OCI-LY7 (cell line): ENCODE results near the gene ZGPAT. TPM values are rescaled to one million over a fixed set of nuclear protein-coding genes. Genes with fewer than 3 reads are reported as not detected.

Source experiments
- BruUV-seq: library from RNA; stranded (reverse); fragments of 400-500 nt; replicated peaks from 2 replicates; lab custom pipeline; 2021; lab: Mats Ljungman, UMichigan
- CTCF ChIA-PET: fragments of 300-600 bp; sonication (Branson Sonifier 250); formaldehyde crosslinking; loops from one replicate; lab custom pipeline; 2022; ENCODE audit warnings: antibody characterized with exemption; ENCODE audit not compliant: unreplicated experiment; lab: Charles Lee
- POLR2A ChIA-PET: fragments of 300-600 bp; sonication (Branson Sonifier 250); formaldehyde crosslinking; loops from one replicate; lab custom pipeline; 2022; ENCODE audit warnings: antibody characterized with exemption; lab: Charles Lee
- DNase-seq: peaks from one replicate; pipeline ENCODE4 v3.0.0-alpha.2; 2015; ENCODE audit warnings: low spot score
- H2AFZ ChIP-seq: fragments of 200-600 bp; sonication (generic), shearing (Covaris generic); 2 replicates; pipeline ENCODE4 v1.6.1; 2014; ENCODE audit warnings: mild to moderate bottlenecking, antibody characterized with exemption, low read length, moderate library complexity
- H3K27ac ChIP-seq: fragments of 200-600 bp; sonication (generic); 2 replicates; pipeline ENCODE4 v1.5.1; 2014; ENCODE audit warnings: mixed run types, low read depth, mild to moderate bottlenecking, moderate library complexity, low read length, inconsistent platforms; ENCODE audit not compliant: poor library complexity, severe bottlenecking
- H3K36me3 ChIP-seq: fragments of 200-600 bp; sonication (generic); 2 replicates; pipeline ENCODE4 v1.6.1; 2014; ENCODE audit warnings: mild to moderate bottlenecking, antibody characterized with exemption, low read length, moderate library complexity, mixed read lengths; ENCODE audit not compliant: insufficient read depth
- H3K4me1 ChIP-seq: fragments of 200-600 bp; sonication (generic); 2 replicates; pipeline ENCODE4 v1.5.1; 2014; ENCODE audit warnings: mild to moderate bottlenecking, low read length; ENCODE audit not compliant: insufficient read depth, poor library complexity, severe bottlenecking
- H3K4me2 ChIP-seq: fragments of 200-600 bp; sonication (generic); 2 replicates; pipeline ENCODE4 v1.6.1; 2014; ENCODE audit warnings: mild to moderate bottlenecking, low read length
- H3K4me3 ChIP-seq: fragments of 200-600 bp; sonication (generic); 2 replicates; pipeline ENCODE4 v1.5.1; 2014; ENCODE audit warnings: mild to moderate bottlenecking, low read depth, low read length; ENCODE audit not compliant: poor library complexity, severe bottlenecking
- H3K79me2 ChIP-seq: fragments of 200-600 bp; sonication (generic); 2 replicates; pipeline ENCODE4 v1.6.1; 2016; ENCODE audit warnings: low read depth, mild to moderate bottlenecking, low read length, moderate library complexity, mixed read lengths; ENCODE audit not compliant: insufficient read depth
- H3K9me2 ChIP-seq: fragments of 200-600 bp; sonication (generic); 2 replicates; pipeline ENCODE4 v1.6.1; 2016; ENCODE audit warnings: mild to moderate bottlenecking, low read length, mixed read lengths; ENCODE audit not compliant: insufficient read depth
- H3K9me3 ChIP-seq: fragments of 200-600 bp; sonication (generic); 2 replicates; pipeline ENCODE4 v1.6.1; 2014; ENCODE audit warnings: mild to moderate bottlenecking, mixed run types, low read length, mixed read lengths
- H4K20me1 ChIP-seq: fragments of 200-600 bp; sonication (generic); 2 replicates; pipeline ENCODE4 v1.6.1; 2014; ENCODE audit warnings: mild to moderate bottlenecking, antibody characterized with exemption, low read length, moderate library complexity, mixed read lengths; ENCODE audit not compliant: insufficient read depth
- CTCF ChIP-seq: fragments of 200-600 bp; sonication (generic); conservative IDR thresholded peaks from 2 replicates; pipeline ENCODE4 v1.5.1; 2014; ENCODE audit warnings: mild to moderate bottlenecking, antibody characterized with exemption, low read length, moderate library complexity, mixed read lengths
- EZH2phosphoT487 ChIP-seq: fragments of 200-600 bp; sonication (generic); IDR thresholded peaks from 2 replicates; pipeline ENCODE4 v1.6.1; 2018; ENCODE audit warnings: low read depth, borderline replicate concordance, mild to moderate bottlenecking, mixed run types, antibody characterized with exemption, low read length, moderate library complexity, mixed read lengths
- intact Hi-C: fragments of 100-400 bp; cut with micrococcal nuclease; formaldehyde crosslinking; loops from one replicate; pipeline ENCODE4 v1.10.0; 2022; ENCODE audit not compliant: unreplicated experiment
- total RNA-seq, 2 experiments: library from RNA; depleted of rRNA in 1 of 2; stranded (reverse); fragments of >200 nt in 1 of 2; shearing (Covaris generic) in 1 of 2; gene quantifications; 2 replicates each; pipeline ENCODE4 v1.2.3, GENCODE V29; 2014 to 2022

ZGPAT gene
- total RNA-seq, 2 experiments from 2014 or later = 43.9 to 55.4 TPM

- no peak overlapping the region for H3K27ac ChIP-seq
- ChIA-PET POLR2A (no interaction called here), CTCF (no interaction called here)
- peaks cover 55% of the 10 kb centered on the region for H3K36me3 ChIP-seq
- no peak overlapping the region for H2AFZ ChIP-seq
- H3K79me2 ChIP-seq = no peaks in the 10 kb centered on the region
- H4K20me1 ChIP-seq = no peaks in the 10 kb centered on the region
- H3K9me2 ChIP-seq = no peaks in the 10 kb centered on the region
- BruUV-seq = no TSS peak
- no peak overlapping the region for H3K4me2 ChIP-seq
- intact Hi-C loops = no loop called here
- no peaks in the 10 kb centered on the region for H3K4me1 ChIP-seq
- H3K9me3 ChIP-seq = no peaks in the 10 kb centered on the region
- no peak for DNase-seq
- no peak for TF ChIP-seq CTCF
- TF ChIP-seq EZH2phosphoT487 = no peak
- no peak overlapping the region for H3K4me3 ChIP-seq
Measured at GRCh38 chr20:63673951-63674350, 33.9 kb upstream of the ZGPAT start.

GRCh38 chr20:63675681-63676368 lies 32.0 kb upstream of the ZGPAT start:
- TF ChIP-seq EZH2phosphoT487 (no peak), CTCF (no peak)
- no peaks in the 10 kb centered on the region for H3K9me2 ChIP-seq
- H3K27ac ChIP-seq = no peak overlapping the region
- H2AFZ ChIP-seq = no peak overlapping the region
- BruUV-seq = no TSS peak
- H3K4me1 ChIP-seq = no peaks in the 10 kb centered on the region
- DNase-seq = no peak
- intact Hi-C loops = no loop called here
- POLR2A ChIA-PET = no interaction called here
- no peak overlapping the region for H3K4me3 ChIP-seq
- no peaks in the 10 kb centered on the region for H3K79me2 ChIP-seq
- H3K4me2 ChIP-seq = no peak overlapping the region
- CTCF ChIA-PET = no interaction called here
- no peaks in the 10 kb centered on the region for H4K20me1 ChIP-seq
- H3K9me3 ChIP-seq = no peaks in the 10 kb centered on the region
- H3K36me3 ChIP-seq = peaks cover 48% of the 10 kb centered on the region

GRCh38 chr20:63678071-63678470 lies 29.8 kb upstream of the ZGPAT start:
- POLR2A ChIA-PET = no interaction called here
- intact Hi-C loops = no loop called here
- H3K4me2 ChIP-seq = no peak overlapping the region
- no peaks in the 10 kb centered on the region for H3K79me2 ChIP-seq
- DNase-seq = no peak
- no peak overlapping the region for H3K4me3 ChIP-seq
- BruUV-seq = no TSS peak
- H3K36me3 ChIP-seq = peaks cover 45% of the 10 kb centered on the region
- no peaks in the 10 kb centered on the region for H4K20me1 ChIP-seq
- H3K27ac ChIP-seq = no peak overlapping the region
- TF ChIP-seq CTCF (no peak), EZH2phosphoT487 (no peak)
- H3K4me1 ChIP-seq = no peaks in the 10 kb centered on the region
- H2AFZ ChIP-seq = no peak overlapping the region
- H3K9me3 ChIP-seq = no peaks in the 10 kb centered on the region
- H3K9me2 ChIP-seq = no peaks in the 10 kb centered on the region
- CTCF ChIA-PET = no interaction called here
